ENCODE results near the gene DESI2.
A peak's percentile ranks its signal among the peaks of the same experiment; 100 is the strongest.
"Not testable (repeated sequence)": the region's sequence is repeated elsewhere in the genome, so short reads cannot be mapped to it uniquely, and the experiment has no call there.

DESI2 gene

GRCh38 chr1:244705261-244706234 lies 52.6 kb downstream of the DESI2 start:
- no peak for DNase-seq (ENCODE audit: low spot score)

GRCh38 chr1:244709076-244709475 lies 56.1 kb downstream of the DESI2 start:
- DNase-seq (ENCODE audit: low spot score), result no peak

- no peak for DNase-seq (ENCODE audit: low spot score)
Measured at GRCh38 chr1:244709476-244710368, 56.8 kb downstream of the DESI2 start.

- DNase-seq (ENCODE audit: low spot score), result no peak
Measured at GRCh38 chr1:244710474-244711062, 57.6 kb downstream of the DESI2 start.

- DNase-seq (ENCODE audit: low spot score), result no peak
Measured at GRCh38 chr1:244712669-244713068, 59.7 kb downstream of the DESI2 start.

- no peak for DNase-seq (ENCODE audit: low spot score)
Measured at GRCh38 chr1:244713332-244713731, 60.4 kb downstream of the DESI2 start.

- no peak for DNase-seq (ENCODE audit: low spot score)
Measured at GRCh38 chr1:244727871-244728474, 75.0 kb downstream of the DESI2 start.

GRCh38 chr1:244730153-244730933 lies 77.4 kb downstream of the DESI2 start:
- DNase-seq (ENCODE audit: low spot score), result peak; percentile 35

- DNase-seq (ENCODE audit: low spot score), result no peak
Measured at GRCh38 chr1:244730934-244731434, 78.1 kb downstream of the DESI2 start.

GRCh38 chr1:244731651-244732050 lies 78.7 kb downstream of the DESI2 start:
- no peak for DNase-seq (ENCODE audit: low spot score)

GRCh38 chr1:244732851-244733450 lies 80.0 kb downstream of the DESI2 start:
- no peak for DNase-seq (ENCODE audit: low spot score)

GRCh38 chr1:244735404-244735803 lies 82.5 kb downstream of the DESI2 start:
- no peak for DNase-seq (ENCODE audit: low spot score)

- DNase-seq (ENCODE audit: low spot score), result no peak
Measured at GRCh38 chr1:244735876-244736561, 83.1 kb downstream of the DESI2 start.

GRCh38 chr1:244739140-244739539 lies 86.2 kb downstream of the DESI2 start:
- not testable (repeated sequence) for DNase-seq (ENCODE audit: low spot score)

GRCh38 chr1:244740027-244740617 lies 87.2 kb downstream of the DESI2 start:
- DNase-seq (ENCODE audit: low spot score), result not testable (repeated sequence)

- no peak for DNase-seq (ENCODE audit: low spot score)
Measured at GRCh38 chr1:244741692-244742091, 88.8 kb downstream of the DESI2 start.

GRCh38 chr1:244749230-244750016 lies 96.5 kb downstream of the DESI2 start:
- DNase-seq (ENCODE audit: low spot score), result no peak

GRCh38 chr1:244751271-244751895 lies 98.5 kb downstream of the DESI2 start:
- no peak for DNase-seq (ENCODE audit: low spot score)

All from AG08395 (cell line).